ENCODE measurements around the gene TBX5. TPM values are rescaled to one million over a fixed set of nuclear protein-coding genes. Genes with fewer than 3 reads are reported as not detected.

Gene TBX5
- total and polyA plus RNA-seq, 2 of the 4 experiments (the other 2 are of a cell fraction): 13.3 to 14.7 TPM

GRCh38 chr12:114404926-114405518 lies 922 bp downstream of the TBX5 start:
- H3K36me3 ChIP-seq (ENCODE audit: control insufficient read depth, insufficient read depth, low read length): peaks cover 14% of the 10 kb centered on the region; the same call in 1 of the 2 replicates
- H4K91ac ChIP-seq (ENCODE audit: insufficient read depth, low read depth, low read length): peak overlapping the region; percentile 91
- 0 out of 4 replicates have a peak, but pooled peaks cover 0 to under 1% of the 10 kb centered on the region in 2 experiments for H3K79me1 ChIP-seq (ENCODE audit: low read depth in 1 of 2, low read length in 2 of 2)
- peak overlapping the region in 1 of 2 experiments; percentile 63; a peak in 1 of 4 replicates for H4K8ac ChIP-seq (ENCODE audit: low read depth in 2 of 2, low read length in 2 of 2)
- H3K27me3 ChIP-seq (ENCODE audit: control insufficient read depth, insufficient read depth, low read length): no peaks in the 10 kb centered on the region
- 0% methylated on average over 24 of the region's 38 CpGs; no CpG with 5 or more reads in 1 of the 2 experiments for WGBS, 2 experiments (ENCODE audit: extremely low coverage in 2 of 2, insufficient read length in 1 of 2)
- ATAC-seq (ENCODE audit: low read depth) (no peak), DNase-seq (peak; percentile 39)
- peak overlapping the region; percentile 33; the same call in 1 of the 2 replicates for H4K5ac ChIP-seq (ENCODE audit: low read depth, low read length)
- dilution Hi-C loops (cut with HindIII; ENCODE audit: low sequenced_read_pairs, unreplicated experiment): no loop called here
- peak overlapping the region; percentile 76 for H2BK120ac ChIP-seq (ENCODE audit: low read depth, low read length)
- no TSS peak for BruUV-seq (replicated peaks)
- H3K4me2 ChIP-seq (ENCODE audit: low read depth, low read length): peak overlapping the region; percentile 83
- in situ Hi-C loops (cut with MboI; ENCODE audit: low sequenced_read_pairs): loop anchor here (5.0 to 25.0 kb wide), 4 partner anchors 72 to 1218 kb away; partner anchors contain the start of genes DDX54 and RITA1
- H2AFZ ChIP-seq (replicated peaks; ENCODE audit: low read length, poor library complexity): peak overlapping the region; percentile 66
- POLR2A ChIA-PET (ENCODE audit: unreplicated experiment): interaction anchor here (0.9 to 1.1 kb wide), 2 partner anchors 15 to 75 kb away, joined by 3 read pairs; no protein-coding TSS in a partner anchor
- peak overlapping the region; percentile 28; the same call in 1 of the 2 replicates for H2AK5ac ChIP-seq (ENCODE audit: low read depth, low read length)
- peaks cover 8% of the 10 kb centered on the region for H3K4me1 ChIP-seq (ENCODE audit: control insufficient read depth, insufficient read depth, low read length)
- peak overlapping the region; percentile 86 for H3K18ac ChIP-seq (ENCODE audit: low read depth, low read length)
- peak overlapping the region; percentile 92 for H3K56ac ChIP-seq (ENCODE audit: extremely low read depth, insufficient read depth, low read length)
- H3K4ac ChIP-seq (ENCODE audit: low read depth, low read length): peak overlapping the region; percentile 97
- 0 out of 3 replicates have a peak overlapping the region, but pooled peaks have one; percentile 48 for H2BK15ac ChIP-seq (ENCODE audit: low read depth, low read length)
- H2BK5ac ChIP-seq (ENCODE audit: low read depth, low read length, poor library complexity, severe bottlenecking): peak overlapping the region; percentile 95
- peaks cover 3% of the 10 kb centered on the region; the same call in 1 of the 2 replicates for H4K20me1 ChIP-seq (ENCODE audit: insufficient read depth, low read length)
- intact Hi-C loops (cut with micrococcal nuclease): loop anchor here (5.0 kb wide), 3 partner anchors 238 to 423 kb away; no protein-coding TSS in a partner anchor
- peak overlapping the region; percentile 74 for H2AK9ac ChIP-seq (replicated peaks; ENCODE audit: low read depth, low read length, poor library complexity)
- H3K9me3 ChIP-seq (ENCODE audit: control insufficient read depth, insufficient read depth, low read length): no peaks in the 10 kb centered on the region
- H3K23ac ChIP-seq (ENCODE audit: low read depth, low read length): peak overlapping the region; percentile 96
- peak overlapping the region; percentile 100 for H3K27ac ChIP-seq (ENCODE audit: insufficient read depth, low read length)
- TF ChIP-seq FOS (IDR thresholded peaks at IDR 0.05; ENCODE audit: low read depth, low read length): no peak
- no peak for TF ChIP-seq SMC3 (IDR thresholded peaks at IDR 0.05; ENCODE audit: low read depth, low read length)
- no peak for TF ChIP-seq POLR2A (IDR thresholded peaks at IDR 0.05; ENCODE audit: low read depth, low read length)
- TF ChIP-seq BHLHE40 (IDR thresholded peaks at IDR 0.05; ENCODE audit: low read depth, low read length): no peak
- no peak for TF ChIP-seq RAD21 (IDR thresholded peaks at IDR 0.05; ENCODE audit: low read length)
- TF ChIP-seq NFE2L2 (IDR thresholded peaks at IDR 0.05; ENCODE audit: low read depth, low read length): no peak
- TF ChIP-seq, protein P1, sequence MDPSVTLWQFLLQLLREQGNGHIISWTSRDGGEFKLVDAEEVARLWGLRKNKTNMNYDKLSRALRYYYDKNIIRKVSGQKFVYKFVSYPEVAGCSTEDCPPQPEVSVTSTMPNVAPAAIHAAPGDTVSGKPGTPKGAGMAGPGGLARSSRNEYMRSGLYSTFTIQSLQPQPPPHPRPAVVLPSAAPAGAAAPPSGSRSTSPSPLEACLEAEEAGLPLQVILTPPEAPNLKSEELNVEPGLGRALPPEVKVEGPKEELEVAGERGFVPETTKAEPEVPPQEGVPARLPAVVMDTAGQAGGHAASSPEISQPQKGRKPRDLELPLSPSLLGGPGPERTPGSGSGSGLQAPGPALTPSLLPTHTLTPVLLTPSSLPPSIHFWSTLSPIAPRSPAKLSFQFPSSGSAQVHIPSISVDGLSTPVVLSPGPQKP (IDR thresholded peaks at IDR 0.05; ENCODE audit: borderline replicate concordance, low read depth, low read length): no peak
- TF ChIP-seq RFX5 (IDR thresholded peaks at IDR 0.05; ENCODE audit: low read depth, low read length): no peak
- no peak for TF ChIP-seq MXI1 (IDR thresholded peaks at IDR 0.05; ENCODE audit: borderline replicate concordance, low read depth, low read length)
- TF ChIP-seq MAFK (IDR thresholded peaks at IDR 0.05; ENCODE audit: low read depth, low read length): no peak
- no peaks in the 10 kb centered on the region for H3K9me1 ChIP-seq (ENCODE audit: insufficient read depth, low read length)
- peak overlapping the region; percentile 99 for H3K9ac ChIP-seq (ENCODE audit: low read depth, low read length)
- H3K14ac ChIP-seq (replicated peaks; ENCODE audit: low read depth, low read length): peak overlapping the region; percentile 83
- 0 out of 2 replicates have a peak overlapping the region, but pooled peaks have one; percentile 33 for H2BK20ac ChIP-seq (ENCODE audit: low read depth, low read length)
- CTCF ChIA-PET: interaction anchor here (0.7 to 1.2 kb wide), 2 partner anchors 20 to 70 kb away, joined by 3 read pairs; no protein-coding TSS in a partner anchor
- H3K4me3 ChIP-seq (ENCODE audit: insufficient read depth, low read depth, low read length): peak overlapping the region; percentile 97
